Memory B cell (primary cell): ENCODE results near the gene REEP3.
A peak's percentile ranks its signal among the peaks of the same experiment; 100 is the strongest.
"Not testable (repeated sequence)": the region's sequence is repeated elsewhere in the genome, so short reads cannot be mapped to it uniquely, and the experiment has no call there.

Source experiments
- ATAC-seq: fragments of 150-1000 bp; cut with Tn5 transposase; 2 replicates; pipeline ENCODE4 v1.10.0; 2021; ENCODE audit warnings: low read depth, mild to moderate bottlenecking, moderate library complexity
- DNase-seq, 2 donors: peaks; one replicate each; pipeline ENCODE4 v3.0.0; 2022; ENCODE audit warnings: low spot score in 2 of 2
- H3K27ac Mint-ChIP-seq: one replicate; pipeline ENCODE4 v1.8.0; 2022; ENCODE audit warnings: mild to moderate bottlenecking, moderate library complexity, mixed read lengths
- H3K27me3 Mint-ChIP-seq: one replicate; pipeline ENCODE4 v1.8.0; 2022; ENCODE audit warnings: mixed read lengths
- H3K36me3 Mint-ChIP-seq: one replicate; pipeline ENCODE4 v1.8.0; 2022; ENCODE audit warnings: mild to moderate bottlenecking, mixed read lengths
- H3K4me1 Mint-ChIP-seq: one replicate; pipeline ENCODE4 v1.8.0; 2022; ENCODE audit warnings: mixed read lengths
- H3K4me3 Mint-ChIP-seq: one replicate; pipeline ENCODE4 v1.8.0; 2022; ENCODE audit warnings: mild to moderate bottlenecking, moderate library complexity, mixed read lengths
- H3K9me3 Mint-ChIP-seq: one replicate; pipeline ENCODE4 v1.8.0; 2022; ENCODE audit warnings: mixed read lengths

The REEP3 gene

GRCh38 chr10:63547628-63548360, 26.6 kb downstream of the REEP3 start:
- no peaks in the 10 kb centered on the region for H3K9me3 Mint-ChIP-seq
- H3K4me1 Mint-ChIP-seq: peaks cover 5% of the 10 kb centered on the region
- ATAC-seq (no peak), DNase-seq (no peak)
- no peak overlapping the region for H3K27ac Mint-ChIP-seq
- H3K27me3 Mint-ChIP-seq: no peaks in the 10 kb centered on the region
- H3K4me3 Mint-ChIP-seq: no peak overlapping the region
- peaks cover 4% of the 10 kb centered on the region for H3K36me3 Mint-ChIP-seq

GRCh38 chr10:63548860-63549259, 27.7 kb downstream of the REEP3 start:
- ATAC-seq (no peak), DNase-seq (no peak)
- Mint-ChIP-seq H3K9me3 (no peaks in the 10 kb centered on the region), H3K4me1 (peaks cover 9% of the 10 kb centered on the region), H3K27me3 (no peaks in the 10 kb centered on the region), H3K4me3 (no peak overlapping the region), H3K27ac (no peak overlapping the region), H3K36me3 (peaks cover 4% of the 10 kb centered on the region)

GRCh38 chr10:63549810-63550209, 28.6 kb downstream of the REEP3 start:
- Mint-ChIP-seq H3K27me3 (no peaks in the 10 kb centered on the region), H3K36me3 (peaks cover 4% of the 10 kb centered on the region), H3K27ac (no peak overlapping the region), H3K4me1 (peaks cover 10% of the 10 kb centered on the region), H3K9me3 (no peaks in the 10 kb centered on the region), H3K4me3 (no peak overlapping the region)
- ATAC-seq (no peak), DNase-seq (no peak)

- Mint-ChIP-seq H3K36me3 (peaks cover 2% of the 10 kb centered on the region), H3K4me1 (peaks cover 10% of the 10 kb centered on the region), H3K27me3 (no peaks in the 10 kb centered on the region), H3K27ac (no peak overlapping the region), H3K9me3 (no peaks in the 10 kb centered on the region), H3K4me3 (no peak overlapping the region)
- DNase-seq (no peak), ATAC-seq (no peak)
Observed at GRCh38 chr10:63553031-63553430, 31.8 kb downstream of the REEP3 start.

GRCh38 chr10:63553473-63553872, 32.3 kb downstream of the REEP3 start:
- Mint-ChIP-seq H3K36me3 (peaks cover 2% of the 10 kb centered on the region), H3K27me3 (no peaks in the 10 kb centered on the region), H3K4me3 (no peak overlapping the region), H3K9me3 (no peaks in the 10 kb centered on the region), H3K4me1 (peaks cover 10% of the 10 kb centered on the region), H3K27ac (no peak overlapping the region)
- DNase-seq (no peak), ATAC-seq (no peak)

GRCh38 chr10:63554657-63555056, 33.5 kb downstream of the REEP3 start:
- Mint-ChIP-seq H3K4me1 (peaks cover 10% of the 10 kb centered on the region), H3K36me3 (no peaks in the 10 kb centered on the region), H3K4me3 (no peak overlapping the region), H3K27ac (peak overlapping the region; percentile 56), H3K27me3 (no peaks in the 10 kb centered on the region), H3K9me3 (no peaks in the 10 kb centered on the region)
- ATAC-seq (peak; percentile 99), DNase-seq (peak; percentile 16 to 29)

- no peak for ATAC-seq
- Mint-ChIP-seq H3K4me3 (no peak overlapping the region), H3K9me3 (no peaks in the 10 kb centered on the region), H3K4me1 (peaks cover 10% of the 10 kb centered on the region), H3K27ac (no peak overlapping the region), H3K27me3 (no peaks in the 10 kb centered on the region), H3K36me3 (no peaks in the 10 kb centered on the region)
- DNase-seq: no peak
Observed at GRCh38 chr10:63555330-63555729, 34.1 kb downstream of the REEP3 start.

- Mint-ChIP-seq H3K9me3 (no peaks in the 10 kb centered on the region), H3K36me3 (no peaks in the 10 kb centered on the region), H3K4me1 (peaks cover 6% of the 10 kb centered on the region), H3K4me3 (no peak overlapping the region), H3K27ac (no peak overlapping the region), H3K27me3 (no peaks in the 10 kb centered on the region)
- DNase-seq: no peak
- ATAC-seq: no peak
Observed at GRCh38 chr10:63558132-63558784, 37.1 kb downstream of the REEP3 start.

GRCh38 chr10:63561341-63561740, 40.1 kb downstream of the REEP3 start:
- no peaks in the 10 kb centered on the region for H3K27me3 Mint-ChIP-seq
- no peak overlapping the region for H3K27ac Mint-ChIP-seq
- ATAC-seq: no peak

GRCh38 chr10:63562391-63562790, 41.2 kb downstream of the REEP3 start:
- DNase-seq (no peak), ATAC-seq (no peak)
- Mint-ChIP-seq H3K4me3 (no peak overlapping the region), H3K36me3 (peaks cover 2% of the 10 kb centered on the region), H3K27me3 (no peaks in the 10 kb centered on the region), H3K9me3 (no peaks in the 10 kb centered on the region), H3K27ac (no peak overlapping the region), H3K4me1 (no peaks in the 10 kb centered on the region)

More at GRCh38 chr10:63561341-63561740, 40.1 kb downstream of the REEP3 start:
- no peaks in the 10 kb centered on the region for H3K4me1 Mint-ChIP-seq
- H3K4me3 Mint-ChIP-seq: no peak overlapping the region
- no peaks in the 10 kb centered on the region for H3K36me3 Mint-ChIP-seq
- H3K9me3 Mint-ChIP-seq: no peaks in the 10 kb centered on the region
- no peak for DNase-seq

GRCh38 chr10:63562857-63563256, 41.7 kb downstream of the REEP3 start:
- no peaks in the 10 kb centered on the region for H3K4me1 Mint-ChIP-seq
- H3K27ac Mint-ChIP-seq: no peak overlapping the region
- DNase-seq (no peak), ATAC-seq (no peak)
- H3K9me3 Mint-ChIP-seq: no peaks in the 10 kb centered on the region
- H3K36me3 Mint-ChIP-seq: peaks cover 2% of the 10 kb centered on the region
- H3K27me3 Mint-ChIP-seq: no peaks in the 10 kb centered on the region
- H3K4me3 Mint-ChIP-seq: no peak overlapping the region

GRCh38 chr10:63563623-63564022, 42.4 kb downstream of the REEP3 start:
- Mint-ChIP-seq H3K4me1 (no peaks in the 10 kb centered on the region), H3K9me3 (no peaks in the 10 kb centered on the region), H3K27ac (no peak overlapping the region), H3K4me3 (no peak overlapping the region), H3K36me3 (peaks cover 2% of the 10 kb centered on the region), H3K27me3 (no peaks in the 10 kb centered on the region)
- ATAC-seq (no peak), DNase-seq (no peak)

GRCh38 chr10:63564731-63565130, 43.5 kb downstream of the REEP3 start:
- not testable (repeated sequence) for H3K36me3 Mint-ChIP-seq, H3K4me3 Mint-ChIP-seq, DNase-seq, ATAC-seq, H3K9me3 Mint-ChIP-seq, H3K27me3 Mint-ChIP-seq, H3K4me1 Mint-ChIP-seq, H3K27ac Mint-ChIP-seq

- no peak overlapping the region for H3K4me3 Mint-ChIP-seq
- H3K27me3 Mint-ChIP-seq: no peaks in the 10 kb centered on the region
- no peaks in the 10 kb centered on the region for H3K9me3 Mint-ChIP-seq
- peaks cover 15% of the 10 kb centered on the region for H3K36me3 Mint-ChIP-seq
- DNase-seq (no peak), ATAC-seq (no peak)
- H3K4me1 Mint-ChIP-seq: peaks cover 4% of the 10 kb centered on the region
- H3K27ac Mint-ChIP-seq: peak overlapping the region; percentile 50
Observed at GRCh38 chr10:63573068-63573697, 52.0 kb downstream of the REEP3 start.
